OCI-LY1 (cell line): ENCODE data around the gene CLCN7.
A peak's percentile ranks its signal among the peaks of the same experiment; 100 is the strongest.

ENCODE experiments used
- H2AFZ ChIP-seq: fragments of 200-600 bp; sonication (generic), shearing (Covaris generic); 2 replicates; pipeline ENCODE4 v1.6.0; 2014; ENCODE audit warnings: antibody characterized with exemption, mild to moderate bottlenecking, low read length
- H3F3A ChIP-seq: fragments of 200-600 bp; sonication (generic), shearing (Covaris generic); 2 replicates; pipeline ENCODE4 v1.6.0; 2014; ENCODE audit warnings: mild to moderate bottlenecking, antibody characterized with exemption, low read length, moderate library complexity; ENCODE audit not compliant: insufficient read depth
- H3K27ac ChIP-seq: fragments of 200-600 bp; sonication (generic); 2 replicates; pipeline ENCODE4 v1.5.1; 2014; ENCODE audit warnings: low read length, mixed run types, mild to moderate bottlenecking, low read depth; ENCODE audit not compliant: poor library complexity, severe bottlenecking
- H3K27me3 ChIP-seq: fragments of 200-600 bp; sonication (generic); 2 replicates; pipeline ENCODE4 v1.6.0; 2014; ENCODE audit warnings: antibody characterized with exemption, mild to moderate bottlenecking, low read length, moderate library complexity; ENCODE audit not compliant: insufficient read depth
- H3K36me3 ChIP-seq: fragments of 200-600 bp; sonication (generic); 2 replicates; pipeline ENCODE4 v1.6.1; 2014; ENCODE audit warnings: mild to moderate bottlenecking, antibody characterized with exemption, low read length, moderate library complexity, mixed read lengths; ENCODE audit not compliant: insufficient read depth
- H3K4me1 ChIP-seq: fragments of 200-600 bp; sonication (generic); 2 replicates; pipeline ENCODE4 v1.5.1; 2014; ENCODE audit warnings: mild to moderate bottlenecking, low read length, moderate library complexity; ENCODE audit not compliant: insufficient read depth, severe bottlenecking
- H3K4me2 ChIP-seq: fragments of 200-600 bp; sonication (generic), shearing (Covaris generic); 2 replicates; pipeline ENCODE4 v1.6.1; 2014; ENCODE audit warnings: low read length
- H3K4me3 ChIP-seq: fragments of 200-600 bp; sonication (generic); 2 replicates; pipeline ENCODE4 v1.5.1; 2014; ENCODE audit warnings: low read length, low read depth, mild to moderate bottlenecking, mixed read lengths; ENCODE audit not compliant: poor library complexity, severe bottlenecking
- H3K79me2 ChIP-seq: fragments of 200-600 bp; shearing (Covaris generic); 2 replicates; pipeline ENCODE4 v1.6.1; 2016; ENCODE audit warnings: mixed run types, low read length, mixed read lengths; ENCODE audit not compliant: insufficient read depth
- H3K9ac ChIP-seq: fragments of 200-600 bp; sonication (generic), shearing (Covaris generic); 2 replicates; pipeline ENCODE4 v1.6.1; 2014; ENCODE audit warnings: mild to moderate bottlenecking, low read length, mixed read lengths
- H3K9me2 ChIP-seq: fragments of 200-600 bp; sonication (generic), shearing (Covaris generic); 2 replicates; pipeline ENCODE4 v1.6.1; 2014; ENCODE audit warnings: low read depth, mild to moderate bottlenecking, low read length, mixed read lengths
- H3K9me3 ChIP-seq: fragments of 200-600 bp; shearing (Covaris generic); 2 replicates; pipeline ENCODE4 v1.6.1; 2014; ENCODE audit warnings: low read length, mixed read lengths
- H4K20me1 ChIP-seq: fragments of 200-600 bp; sonication (generic), shearing (Covaris generic); 2 replicates; pipeline ENCODE4 v1.6.0; 2016; ENCODE audit warnings: mild to moderate bottlenecking, low read length; ENCODE audit not compliant: insufficient read depth
- EZH2 ChIP-seq: fragments of 200-600 bp; sonication (generic), shearing (Covaris generic); IDR thresholded peaks from 2 replicates; pipeline ENCODE4 v1.8.0; 2017; ENCODE audit warnings: borderline replicate concordance, mixed run types, mild to moderate bottlenecking, antibody characterized with exemption, low read length, moderate library complexity, mixed read lengths
- TF ChIP-seq, protein P1 (sequence below): fragments of 200-600 bp; sonication (generic), shearing (Covaris generic); IDR thresholded peaks from 2 replicates; pipeline ENCODE4 v1.5.1; 2017; ENCODE audit warnings: mild to moderate bottlenecking, antibody characterized with exemption, low read length, moderate library complexity, mixed read lengths

Gene CLCN7

DNA sequence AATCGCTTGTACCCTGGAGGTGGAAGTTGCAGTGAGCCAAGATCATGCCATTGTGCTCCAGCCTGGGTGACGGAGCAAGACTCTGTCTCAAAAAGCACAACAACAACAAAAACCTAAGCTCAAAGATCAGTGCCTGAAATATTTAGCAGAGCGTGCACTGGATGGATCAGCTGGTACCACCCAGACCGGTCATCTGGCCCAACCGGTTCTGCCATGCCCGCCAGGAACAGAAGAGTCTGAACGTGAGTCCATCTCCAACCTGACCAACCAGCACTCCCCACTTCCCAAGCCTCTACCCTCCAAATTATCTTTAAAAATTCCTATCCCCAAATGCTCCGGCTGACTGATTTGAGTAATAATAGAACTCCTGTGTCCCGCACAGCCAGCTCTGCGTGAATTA lies 52.8 kb downstream of the CLCN7 start:
- Histone ChIP-seq H3K27ac (no peak overlapping the region), H3K4me2 (no peak overlapping the region)

DNA sequence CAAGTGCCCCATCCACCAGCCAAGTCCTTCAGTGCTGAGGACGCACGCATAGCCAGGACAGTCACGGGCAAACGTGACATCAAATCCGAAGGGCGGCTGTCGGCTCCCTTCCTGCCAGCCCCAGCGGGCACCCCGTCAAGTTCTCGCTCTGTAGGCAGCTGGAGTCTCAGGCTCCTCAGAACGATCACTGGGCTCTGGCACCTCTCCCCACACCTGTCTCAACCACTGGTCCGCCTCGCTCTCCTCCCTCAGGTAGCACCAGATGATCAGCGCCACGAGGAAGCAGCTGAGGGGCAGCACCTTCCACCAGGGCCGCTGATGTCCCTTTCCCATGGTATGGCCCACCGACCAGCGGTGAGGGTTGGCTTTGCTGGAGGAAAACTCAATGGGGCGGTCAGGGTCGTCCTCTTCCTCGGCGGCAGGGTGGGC lies 54.7 kb downstream of the CLCN7 start:
- no peaks in the 10 kb centered on the region for H3K9me2 ChIP-seq
- H3K4me1 ChIP-seq: peaks cover 23% of the 10 kb centered on the region
- H3K4me2 ChIP-seq: peak overlapping the region; percentile 92
- peaks cover 6% of the 10 kb centered on the region for H3F3A ChIP-seq
- no peak for TF ChIP-seq EZH2
- TF ChIP-seq, protein P1, sequence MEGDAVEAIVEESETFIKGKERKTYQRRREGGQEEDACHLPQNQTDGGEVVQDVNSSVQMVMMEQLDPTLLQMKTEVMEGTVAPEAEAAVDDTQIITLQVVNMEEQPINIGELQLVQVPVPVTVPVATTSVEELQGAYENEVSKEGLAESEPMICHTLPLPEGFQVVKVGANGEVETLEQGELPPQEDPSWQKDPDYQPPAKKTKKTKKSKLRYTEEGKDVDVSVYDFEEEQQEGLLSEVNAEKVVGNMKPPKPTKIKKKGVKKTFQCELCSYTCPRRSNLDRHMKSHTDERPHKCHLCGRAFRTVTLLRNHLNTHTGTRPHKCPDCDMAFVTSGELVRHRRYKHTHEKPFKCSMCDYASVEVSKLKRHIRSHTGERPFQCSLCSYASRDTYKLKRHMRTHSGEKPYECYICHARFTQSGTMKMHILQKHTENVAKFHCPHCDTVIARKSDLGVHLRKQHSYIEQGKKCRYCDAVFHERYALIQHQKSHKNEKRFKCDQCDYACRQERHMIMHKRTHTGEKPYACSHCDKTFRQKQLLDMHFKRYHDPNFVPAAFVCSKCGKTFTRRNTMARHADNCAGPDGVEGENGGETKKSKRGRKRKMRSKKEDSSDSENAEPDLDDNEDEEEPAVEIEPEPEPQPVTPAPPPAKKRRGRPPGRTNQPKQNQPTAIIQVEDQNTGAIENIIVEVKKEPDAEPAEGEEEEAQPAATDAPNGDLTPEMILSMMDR: no peak
- H2AFZ ChIP-seq: no peak overlapping the region
- no peaks in the 10 kb centered on the region for H3K27me3 ChIP-seq
- H3K4me3 ChIP-seq: peak overlapping the region; percentile 88
- H3K9ac ChIP-seq: peak overlapping the region; percentile 88
- no peaks in the 10 kb centered on the region for H3K9me3 ChIP-seq
- peak overlapping the region; percentile 13 for H3K27ac ChIP-seq
- no peaks in the 10 kb centered on the region for H4K20me1 ChIP-seq
- peaks cover 11% of the 10 kb centered on the region for H3K79me2 ChIP-seq
- H3K36me3 ChIP-seq: peaks cover 2% of the 10 kb centered on the region; the same call in 1 of the 2 replicates

More for the DNA sequence above, 52.8 kb downstream of the CLCN7 start:
- no peak overlapping the region for H3K4me3 ChIP-seq
- no peak for TF ChIP-seq EZH2
- TF ChIP-seq, protein P1: no peak
- no peaks in the 10 kb centered on the region for H3F3A ChIP-seq
- H3K9me3 ChIP-seq: no peaks in the 10 kb centered on the region
- peaks cover 2% of the 10 kb centered on the region; the same call in 1 of the 2 replicates for H3K36me3 ChIP-seq
- H3K9me2 ChIP-seq: no peaks in the 10 kb centered on the region
- H3K27me3 ChIP-seq: peaks cover 7% of the 10 kb centered on the region; the same call in 1 of the 2 replicates
- peaks cover 23% of the 10 kb centered on the region for H3K4me1 ChIP-seq
- H3K9ac ChIP-seq: no peak overlapping the region
- peaks cover 11% of the 10 kb centered on the region for H3K79me2 ChIP-seq
- H4K20me1 ChIP-seq: no peaks in the 10 kb centered on the region
- no peak overlapping the region for H2AFZ ChIP-seq

DNA sequence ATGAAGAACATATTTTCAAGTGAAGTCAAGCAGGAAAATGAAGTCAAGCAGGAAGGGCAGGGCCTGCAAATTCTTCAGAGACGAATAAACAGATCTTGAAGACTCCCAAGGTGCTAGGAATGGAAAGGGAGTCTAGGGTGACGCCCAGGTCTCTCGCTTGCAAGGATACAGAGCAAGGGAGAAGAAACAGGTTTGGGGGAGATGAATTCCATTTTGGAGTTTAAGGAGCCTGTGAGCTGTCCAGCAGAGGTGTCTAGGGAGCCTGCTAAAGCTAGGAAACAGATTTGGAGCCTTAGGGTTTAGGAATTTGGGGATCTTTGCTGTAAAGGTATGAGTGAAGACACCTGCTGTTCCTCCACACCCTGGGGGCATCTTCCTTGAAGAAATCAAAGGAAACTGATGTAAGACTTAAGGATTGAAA lies 58.3 kb downstream of the CLCN7 start:
- H3K27ac ChIP-seq: no peak overlapping the region
- H3K9ac ChIP-seq: no peak overlapping the region
- H3K27me3 ChIP-seq: no peaks in the 10 kb centered on the region
- no peaks in the 10 kb centered on the region for H3K9me2 ChIP-seq
- peaks cover 14% of the 10 kb centered on the region for H3K36me3 ChIP-seq
- H3K9me3 ChIP-seq: no peaks in the 10 kb centered on the region
- H3K4me1 ChIP-seq: peaks cover 28% of the 10 kb centered on the region
- peaks cover 6% of the 10 kb centered on the region for H3F3A ChIP-seq
- H3K4me3 ChIP-seq: no peak overlapping the region
- no peak overlapping the region for H3K4me2 ChIP-seq
- H4K20me1 ChIP-seq: no peaks in the 10 kb centered on the region
- peaks cover 11% of the 10 kb centered on the region for H3K79me2 ChIP-seq
- TF ChIP-seq, protein P1: no peak
- TF ChIP-seq EZH2: no peak
- H2AFZ ChIP-seq: no peak overlapping the region
